SK-N-SH (cell line): ENCODE data around the gene EVA1A.

Experiments
- EP300 ChIP-seq, 2 experiments: IDR thresholded peaks; 2 replicates each; pipeline versions ENCODE4 v1.4.0 to v1.6.1; 2012; ENCODE audit warnings: borderline replicate concordance in 1 of 2, low read depth in 1 of 2, low read length in 1 of 2
- EZH2phosphoT487 ChIP-seq: fragments of 200-600 bp; sonication (generic); IDR thresholded peaks from 2 replicates; pipeline ENCODE4 v1.6.1; 2017; ENCODE audit warnings: low read depth, mixed run types, mild to moderate bottlenecking, antibody characterized with exemption, moderate library complexity, borderline replicate concordance
- SMC3 ChIP-seq: IDR thresholded peaks from 2 replicates; pipeline ENCODE4 v1.6.1; 2012; ENCODE audit warnings: low read depth, low read length, improper control_type of control experiment
- TAF1 ChIP-seq: IDR thresholded peaks from 2 replicates; pipeline ENCODE4 v1.6.1; 2012; ENCODE audit warnings: low read depth, mild to moderate bottlenecking, low read length, moderate library complexity, borderline replicate concordance
- USF1 ChIP-seq: IDR thresholded peaks from 2 replicates; pipeline ENCODE4 v1.4.0; 2012; ENCODE audit warnings: low read depth, borderline replicate concordance
- TF ChIP-seq, protein P1 (sequence below): fragments of 150-350 bp; IDR thresholded peaks from 2 replicates; pipeline ENCODE4 v1.6.1; 2017; ENCODE audit warnings: antibody characterized with exemption, low read length, low read depth, borderline replicate concordance
- TF ChIP-seq, protein P2 (sequence below): fragments of 200-600 bp; sonication (generic); IDR thresholded peaks from 2 replicates; pipeline ENCODE4 v1.6.1; 2017; ENCODE audit warnings: antibody characterized with exemption, mild to moderate bottlenecking, moderate library complexity

DNA sequence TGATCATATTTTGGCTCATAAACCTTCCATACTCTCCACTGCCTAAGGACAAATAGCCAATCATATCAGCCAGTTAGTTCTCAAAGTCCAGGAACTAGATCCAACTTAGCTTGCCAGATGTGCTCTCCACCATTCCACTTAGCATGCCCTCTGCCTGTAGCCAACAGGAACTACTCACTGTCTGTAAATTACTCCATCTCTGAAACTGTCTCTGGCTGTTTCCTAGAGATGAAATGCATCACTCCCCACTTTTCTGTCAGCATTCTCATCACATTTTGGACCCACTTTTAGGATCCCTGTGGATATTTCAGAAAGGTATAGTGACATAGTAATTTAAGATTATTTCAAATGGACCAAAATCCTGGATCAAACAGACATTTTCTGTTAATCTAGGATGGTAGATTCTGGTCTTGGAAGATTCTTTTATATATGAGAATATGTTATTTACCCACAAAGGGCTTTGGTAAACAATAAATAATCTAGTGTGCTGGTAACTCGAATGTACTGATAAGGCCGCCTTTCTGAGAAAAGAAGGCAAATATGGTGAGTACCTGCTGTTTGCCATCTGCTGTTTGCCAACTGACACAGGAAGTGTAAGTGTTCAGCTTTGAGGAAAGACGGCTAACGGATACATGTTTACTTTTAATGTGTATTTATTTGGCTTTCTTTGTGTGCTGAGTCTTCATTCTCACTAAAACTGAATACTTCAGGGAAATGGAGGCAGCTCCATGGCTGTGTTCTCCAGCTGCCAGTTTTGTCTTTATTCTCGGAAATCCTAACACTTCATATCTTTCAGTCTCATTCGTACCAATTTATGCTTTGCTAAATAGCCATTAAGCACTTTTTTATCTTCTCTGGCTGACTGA lies 79.5 kb downstream of the EVA1A start:
- TF ChIP-seq USF1 (no peak), SMC3 (peak; percentile 24; the same call in 1 of the 2 replicates), EP300 (IDR thresholded peaks at IDR 0.05; ENCODE audit: borderline replicate concordance in 1 of 2, low read depth in 1 of 2, low read length in 1 of 2) (no peak), TAF1 (no peak), EZH2phosphoT487 (no peak)
- TF ChIP-seq, protein P1, sequence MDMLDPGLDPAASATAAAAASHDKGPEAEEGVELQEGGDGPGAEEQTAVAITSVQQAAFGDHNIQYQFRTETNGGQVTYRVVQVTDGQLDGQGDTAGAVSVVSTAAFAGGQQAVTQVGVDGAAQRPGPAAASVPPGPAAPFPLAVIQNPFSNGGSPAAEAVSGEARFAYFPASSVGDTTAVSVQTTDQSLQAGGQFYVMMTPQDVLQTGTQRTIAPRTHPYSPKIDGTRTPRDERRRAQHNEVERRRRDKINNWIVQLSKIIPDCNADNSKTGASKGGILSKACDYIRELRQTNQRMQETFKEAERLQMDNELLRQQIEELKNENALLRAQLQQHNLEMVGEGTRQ: no peak
- TF ChIP-seq, protein P2, sequence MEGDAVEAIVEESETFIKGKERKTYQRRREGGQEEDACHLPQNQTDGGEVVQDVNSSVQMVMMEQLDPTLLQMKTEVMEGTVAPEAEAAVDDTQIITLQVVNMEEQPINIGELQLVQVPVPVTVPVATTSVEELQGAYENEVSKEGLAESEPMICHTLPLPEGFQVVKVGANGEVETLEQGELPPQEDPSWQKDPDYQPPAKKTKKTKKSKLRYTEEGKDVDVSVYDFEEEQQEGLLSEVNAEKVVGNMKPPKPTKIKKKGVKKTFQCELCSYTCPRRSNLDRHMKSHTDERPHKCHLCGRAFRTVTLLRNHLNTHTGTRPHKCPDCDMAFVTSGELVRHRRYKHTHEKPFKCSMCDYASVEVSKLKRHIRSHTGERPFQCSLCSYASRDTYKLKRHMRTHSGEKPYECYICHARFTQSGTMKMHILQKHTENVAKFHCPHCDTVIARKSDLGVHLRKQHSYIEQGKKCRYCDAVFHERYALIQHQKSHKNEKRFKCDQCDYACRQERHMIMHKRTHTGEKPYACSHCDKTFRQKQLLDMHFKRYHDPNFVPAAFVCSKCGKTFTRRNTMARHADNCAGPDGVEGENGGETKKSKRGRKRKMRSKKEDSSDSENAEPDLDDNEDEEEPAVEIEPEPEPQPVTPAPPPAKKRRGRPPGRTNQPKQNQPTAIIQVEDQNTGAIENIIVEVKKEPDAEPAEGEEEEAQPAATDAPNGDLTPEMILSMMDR: peak; percentile 37
